GM23248 (cell line): ENCODE measurements around the gene OR8B4. TPM values are rescaled to one million over a fixed set of nuclear protein-coding genes. Genes with fewer than 3 reads are reported as not detected.
"Not testable (repeated sequence)": the region's sequence is repeated elsewhere in the genome, so short reads cannot be mapped to it uniquely, and the experiment has no call there.

Experiments used
- DNase-seq: peaks from one replicate; pipeline ENCODE4 v3.0.0-alpha.2; 2015
- H2AFZ ChIP-seq: fragments of 200-600 bp; sonication (generic); 2 replicates; pipeline ENCODE4 v1.6.1; 2016; ENCODE audit warnings: antibody characterized with exemption
- H3F3A ChIP-seq: fragments of 200-600 bp; sonication (generic); 2 replicates; pipeline ENCODE4 v1.6.1; 2016; ENCODE audit warnings: mild to moderate bottlenecking, antibody characterized with exemption, mixed run types; ENCODE audit not compliant: insufficient read depth
- H3K27ac ChIP-seq: fragments of 200-600 bp; sonication (generic); 2 replicates; pipeline ENCODE4 v1.5.1; 2016; ENCODE audit warnings: mild to moderate bottlenecking
- H3K27me3 ChIP-seq: fragments of 200-600 bp; sonication (generic); replicated peaks from 2 replicates; pipeline ENCODE4 v1.6.1; 2016; ENCODE audit warnings: mild to moderate bottlenecking; ENCODE audit not compliant: insufficient read depth
- H3K36me3 ChIP-seq: fragments of 200-600 bp; sonication (generic); 2 replicates; pipeline ENCODE4 v1.6.1; 2016; ENCODE audit warnings: low read depth, mild to moderate bottlenecking
- H3K4me1 ChIP-seq: fragments of 200-600 bp; sonication (generic); 2 replicates; pipeline ENCODE4 v1.6.1; 2016; ENCODE audit warnings: mild to moderate bottlenecking; ENCODE audit not compliant: insufficient read depth
- H3K4me2 ChIP-seq: fragments of 200-600 bp; sonication (generic); one replicate; pipeline ENCODE4 v1.6.1; 2016; ENCODE audit warnings: mild to moderate bottlenecking; ENCODE audit not compliant: unreplicated experiment
- H3K4me3 ChIP-seq: fragments of 200-600 bp; sonication (generic); 2 replicates; pipeline ENCODE4 v1.5.1; 2016; ENCODE audit warnings: mild to moderate bottlenecking
- H3K79me2 ChIP-seq: fragments of 200-600 bp; sonication (generic); 2 replicates; pipeline ENCODE4 v1.6.1; 2016; ENCODE audit warnings: mild to moderate bottlenecking; ENCODE audit not compliant: insufficient read depth
- H3K9ac ChIP-seq: fragments of 200-600 bp; sonication (generic); 2 replicates; pipeline ENCODE4 v1.6.1; 2016; ENCODE audit warnings: mild to moderate bottlenecking
- H3K9me2 ChIP-seq: fragments of 200-600 bp; sonication (generic); 2 replicates; pipeline ENCODE4 v1.6.1; 2016; ENCODE audit warnings: mixed run types, mild to moderate bottlenecking, moderate library complexity; ENCODE audit not compliant: insufficient read depth
- H3K9me3 ChIP-seq: fragments of 200-600 bp; sonication (generic); one replicate; pipeline ENCODE4 v1.6.1; 2017; ENCODE audit warnings: low read depth
- H4K20me1 ChIP-seq: fragments of 200-600 bp; sonication (generic); 2 replicates; pipeline ENCODE4 v1.6.0; 2016; ENCODE audit not compliant: insufficient read depth
- EZH2 ChIP-seq: fragments of 200-600 bp; sonication (generic); IDR thresholded peaks from 2 replicates; pipeline ENCODE4 v1.6.1; 2018; ENCODE audit warnings: antibody characterized with exemption, mild to moderate bottlenecking; ENCODE audit not compliant: insufficient read depth, poor library complexity, severe bottlenecking
- EZH2phosphoT487 ChIP-seq: fragments of 200-600 bp; sonication (generic); IDR thresholded peaks from 2 replicates; pipeline ENCODE4 v1.6.1; 2018; ENCODE audit warnings: antibody characterized with exemption, moderate library complexity, mild to moderate bottlenecking, low read depth; ENCODE audit not compliant: insufficient read depth
- WGBS, 2 experiments: methylation state at CpG; one replicate each; pipeline ENCODE4 v1.1.6; 2015 to 2017; ENCODE audit warnings: low lambda C conversion rate in 2 of 2, low coverage in 1 of 2; ENCODE audit errors: missing lambda C conversion rate in 2 of 2; 5-methylcytosine and 5-hydroxymethylcytosine counted together
- in situ Hi-C: fragments of 300-500 bp; cut with MboI; formaldehyde crosslinking; loops from 2 replicates; pipeline ENCODE4 v1.15.0; 2020
- polyA plus RNA-seq: library from polyadenylated mRNA; unstranded; fragments of >200 nt; fragmentation: Nextera tagmentation; extraction: Ambion mirVana; gene quantifications from 2 replicates; pipeline ENCODE4 v1.2.1, GENCODE V29; 2016
- total RNA-seq: library from RNA; depleted of rRNA; stranded (reverse); fragments of >200 nt; shearing (Covaris generic); gene quantifications from 2 replicates; pipeline ENCODE4 v1.2.3, GENCODE V29; 2014

OR8B4 gene
- total and polyA plus RNA-seq, 2 experiments from 2014 or later, result not detected

DNA sequence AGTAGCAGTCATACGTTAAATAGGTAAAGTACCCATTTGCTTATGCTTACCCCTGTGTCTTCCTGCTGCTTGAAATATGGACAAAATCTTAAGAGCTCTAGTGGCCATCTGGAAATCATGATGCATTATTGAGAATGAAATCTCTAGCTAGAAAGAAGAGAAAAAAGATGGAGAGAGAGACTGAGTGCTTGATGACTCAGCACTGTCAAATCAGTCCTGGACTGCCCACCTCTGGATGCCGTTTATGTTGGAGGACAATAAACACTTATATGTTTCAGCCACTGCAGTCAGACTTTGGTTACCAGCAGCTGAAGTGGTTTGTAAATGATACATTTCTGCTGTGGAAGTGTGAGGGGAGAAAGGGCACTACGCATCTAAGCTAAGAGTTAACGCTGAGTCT lies 3.6 kb downstream of the OR8B4 start:
- WGBS, 2 experiments, result 43 to 61% methylated on average over 3 to 4 of the region's 4 CpGs
- no peaks in the 10 kb centered on the region for H4K20me1 ChIP-seq
- DNase-seq, result no peak
- H2AFZ ChIP-seq, result no peak overlapping the region
- H3F3A ChIP-seq, result no peaks in the 10 kb centered on the region
- no peaks in the 10 kb centered on the region for H3K9me2 ChIP-seq
- no peak overlapping the region for H3K27ac ChIP-seq
- no peaks in the 10 kb centered on the region for H3K4me1 ChIP-seq
- H3K27me3 ChIP-seq, result peaks cover 22% of the 10 kb centered on the region
- H3K9me3 ChIP-seq, result no peaks in the 10 kb centered on the region
- H3K4me3 ChIP-seq, result no peak overlapping the region
- H3K36me3 ChIP-seq, result no peaks in the 10 kb centered on the region
- H3K9ac ChIP-seq, result no peak overlapping the region
- in situ Hi-C loops, result loop anchor here (25.0 kb wide), 1 partner anchor 441 kb away; the partner anchor contains the start of gene ROBO3
- TF ChIP-seq EZH2phosphoT487, result no peak
- TF ChIP-seq EZH2, result no peak
- no peaks in the 10 kb centered on the region for H3K79me2 ChIP-seq
- H3K4me2 ChIP-seq, result no peak overlapping the region

DNA sequence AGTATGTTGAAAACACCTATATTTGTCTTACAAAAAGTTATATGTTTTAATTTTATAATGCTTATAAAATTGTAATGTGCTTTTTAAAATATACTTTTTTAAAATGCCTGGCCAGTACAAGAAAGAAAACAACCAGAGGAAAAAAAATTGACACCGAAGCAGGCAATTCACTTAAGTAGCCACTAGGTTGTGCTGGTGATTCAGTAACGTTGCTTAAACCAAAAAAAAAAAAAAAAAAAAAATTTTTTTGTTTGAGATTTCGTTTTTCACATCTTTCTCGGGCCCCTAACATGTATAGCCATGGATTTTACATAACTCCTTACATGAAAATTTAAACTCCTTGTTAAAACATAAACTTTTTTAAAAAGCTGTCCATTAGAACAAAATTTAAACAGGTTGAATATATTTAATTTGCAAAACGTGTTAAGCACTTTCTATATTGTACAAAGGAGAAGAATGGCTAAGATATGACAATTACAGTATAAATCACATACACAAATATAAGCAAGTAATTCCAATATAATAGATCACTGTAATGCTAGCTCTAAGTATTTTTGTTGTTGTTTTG lies 9.2 kb downstream of the OR8B4 start:
- Histone ChIP-seq H3F3A (no peaks in the 10 kb centered on the region), H4K20me1 (no peaks in the 10 kb centered on the region), H3K27ac (no peak overlapping the region), H3K9ac (no peak overlapping the region), H3K79me2 (no peaks in the 10 kb centered on the region), H2AFZ (no peak overlapping the region), H3K4me2 (no peak overlapping the region), H3K27me3 (peaks cover 27% of the 10 kb centered on the region), H3K4me3 (no peak overlapping the region), H3K4me1 (no peaks in the 10 kb centered on the region), H3K36me3 (no peaks in the 10 kb centered on the region), H3K9me3 (no peaks in the 10 kb centered on the region), H3K9me2 (no peaks in the 10 kb centered on the region)
- WGBS, 2 experiments, result 3 to 8% methylated on average over 5 of the region's 5 CpGs
- in situ Hi-C loops, result loop anchor here (10.0 to 25.0 kb wide), 2 partner anchors 169 to 447 kb away; partner anchors contain the start of gene ROBO3
- TF ChIP-seq EZH2 (no peak), EZH2phosphoT487 (no peak)
- peak; percentile 71 for DNase-seq

DNA sequence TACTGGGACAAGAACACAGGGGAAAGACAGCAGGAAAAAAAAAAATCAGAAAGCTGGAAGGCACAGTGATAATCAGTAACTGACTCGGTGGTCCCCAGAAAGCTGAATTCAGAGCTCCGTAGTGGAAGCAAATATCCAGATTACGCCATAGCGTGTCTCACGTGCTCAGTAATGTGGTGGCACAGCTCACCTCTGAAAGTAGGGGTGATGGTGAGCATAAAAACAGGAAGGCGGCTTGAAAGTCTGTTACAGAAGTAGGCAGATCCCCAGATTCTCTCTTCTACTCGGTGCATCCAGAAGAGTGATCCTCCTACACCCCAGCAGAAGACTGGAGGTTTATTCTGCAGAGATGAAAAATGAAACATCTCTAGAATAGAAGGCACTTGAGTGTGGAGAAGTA lies 14.8 kb downstream of the OR8B4 start:
- TF ChIP-seq EZH2phosphoT487, result no peak
- TF ChIP-seq EZH2, result no peak
- Histone ChIP-seq H3K27ac (no peak overlapping the region), H4K20me1 (no peaks in the 10 kb centered on the region), H3K4me3 (no peak overlapping the region), H2AFZ (no peak overlapping the region), H3F3A (no peaks in the 10 kb centered on the region), H3K9me3 (no peaks in the 10 kb centered on the region), H3K36me3 (no peaks in the 10 kb centered on the region), H3K27me3 (peaks cover 29% of the 10 kb centered on the region), H3K9ac (no peak overlapping the region), H3K9me2 (no peaks in the 10 kb centered on the region), H3K4me1 (no peaks in the 10 kb centered on the region), H3K79me2 (no peaks in the 10 kb centered on the region), H3K4me2 (no peak overlapping the region)
- DNase-seq, result no peak
- 66 to 68% methylated on average over 7 of the region's 7 CpGs for WGBS, 2 experiments
- in situ Hi-C loops, result loop anchor here (10.0 to 25.0 kb wide), 2 partner anchors 175 to 452 kb away; partner anchors contain the start of gene ROBO3

DNA sequence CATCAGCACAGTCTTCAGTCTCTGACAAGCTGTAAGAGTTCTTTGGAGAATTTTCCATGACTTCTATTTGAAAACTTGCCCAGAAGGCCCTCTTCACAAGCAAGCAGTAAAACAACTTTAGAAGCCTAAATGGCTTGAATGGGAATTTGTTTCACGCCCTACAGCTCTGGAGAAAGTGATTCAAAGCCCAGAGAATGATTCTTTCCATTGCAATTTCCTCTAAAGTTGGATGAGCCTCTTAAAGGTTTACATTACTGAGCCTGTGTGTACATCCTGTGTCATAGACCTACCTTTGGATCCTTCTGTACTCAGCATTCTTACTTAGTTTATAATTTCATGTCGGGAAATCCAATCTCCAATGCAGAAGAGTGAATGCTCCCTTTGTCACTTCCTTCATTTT lies 19.1 kb downstream of the OR8B4 start:
- Histone ChIP-seq H3K9me3 (no peaks in the 10 kb centered on the region), H3K4me2 (no peak overlapping the region), H3K27ac (no peak overlapping the region), H4K20me1 (no peaks in the 10 kb centered on the region), H3K4me1 (no peaks in the 10 kb centered on the region), H3K4me3 (no peak overlapping the region), H3K27me3 (peaks cover 25% of the 10 kb centered on the region), H3K9me2 (no peaks in the 10 kb centered on the region), H3K79me2 (no peaks in the 10 kb centered on the region), H3K36me3 (no peaks in the 10 kb centered on the region), H2AFZ (no peak overlapping the region), H3F3A (no peaks in the 10 kb centered on the region), H3K9ac (no peak overlapping the region)
- WGBS, 2 experiments, result 16 to 22% methylated on average over 2 of the region's 2 CpGs
- no peak for TF ChIP-seq EZH2phosphoT487
- no peak for TF ChIP-seq EZH2
- DNase-seq, result peak; percentile 13
- in situ Hi-C loops, result loop anchor here (25.0 kb wide), 1 partner anchor 457 kb away; the partner anchor contains the start of gene ROBO3

DNA sequence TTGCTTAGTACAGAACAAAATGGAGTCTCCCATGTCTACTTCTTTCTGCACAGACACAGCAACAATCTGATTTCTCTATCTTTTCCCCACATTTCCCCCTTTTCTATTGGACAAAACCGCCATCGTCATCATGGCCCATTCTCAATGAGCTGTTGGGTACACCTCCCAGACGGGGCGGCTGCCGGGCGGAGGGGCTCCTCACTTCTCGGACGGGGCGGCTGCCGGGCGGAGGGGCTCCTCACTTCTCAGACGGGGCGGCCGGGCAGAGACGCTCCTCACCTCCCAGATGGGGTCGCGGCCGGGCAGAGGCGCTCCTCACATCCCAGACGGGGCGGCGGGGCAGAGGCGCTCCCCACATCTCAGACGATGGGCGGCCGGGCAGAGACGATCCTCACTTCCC lies 21.5 kb downstream of the OR8B4 start:
- not testable (repeated sequence) for H3K4me1 ChIP-seq, DNase-seq, H3K4me3 ChIP-seq, H3K27ac ChIP-seq, H2AFZ ChIP-seq, H3F3A ChIP-seq, H3K4me2 ChIP-seq, H3K36me3 ChIP-seq, H3K79me2 ChIP-seq, H3K9me2 ChIP-seq, H3K9ac ChIP-seq, H3K9me3 ChIP-seq, H4K20me1 ChIP-seq
- 91 to 92% methylated on average over 4 to 27 of the region's 27 CpGs for WGBS, 2 experiments
- in situ Hi-C loops, result loop anchor here (25.0 kb wide), 1 partner anchor 459 kb away; the partner anchor contains the start of gene ROBO3
- 0 out of 2 replicates have a peak, but pooled peaks cover 17% of the 10 kb centered on the region for H3K27me3 ChIP-seq
